ENCODE data around the gene PTPRN2. TPM values are rescaled to one million over a fixed set of nuclear protein-coding genes. Genes with fewer than 3 reads are reported as not detected.

The PTPRN2 gene
- total and polyA plus RNA-seq, 2 donors from 2014 or later, result 4.8 to 6.2 TPM

DNA sequence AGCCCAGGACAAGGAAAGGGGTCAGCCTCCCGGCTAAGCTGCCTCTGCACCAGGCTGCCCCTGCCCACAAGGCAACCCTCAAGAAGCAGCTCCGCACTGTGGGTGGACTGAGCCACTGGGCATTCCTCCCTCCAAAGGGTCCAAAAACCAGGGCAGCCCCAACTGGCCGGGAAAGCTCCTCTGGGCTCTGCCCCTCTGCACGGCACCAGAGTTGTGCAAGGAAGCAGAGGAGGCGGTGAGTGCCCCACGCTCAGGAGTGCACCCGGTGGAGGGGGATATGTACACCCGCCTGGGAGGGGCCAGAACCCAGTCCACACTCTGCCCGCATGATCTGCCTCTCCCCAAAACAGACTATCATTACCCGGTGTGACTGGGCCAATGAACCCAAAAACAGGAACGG is 43.8 kb downstream of the PTPRN2 start:
- Histone ChIP-seq H3K4me3 (ENCODE audit: low read length in 3 of 3) (no peak overlapping the region), H3K9ac (ENCODE audit: low read length in 3 of 3) (no peak overlapping the region), H3K4me1 (ENCODE audit: control insufficient read depth in 2 of 3, insufficient read depth in 2 of 3, low read depth in 1 of 3, low read length in 3 of 3) (no peaks in the 10 kb centered on the region), H3K27me3 (ENCODE audit: control insufficient read depth, insufficient read depth, low read length) (no peaks in the 10 kb centered on the region), H3K27ac (ENCODE audit: low read depth in 2 of 2, low read length in 2 of 2) (no peak overlapping the region), H3K36me3 (ENCODE audit: control insufficient read depth in 2 of 3, insufficient read depth in 3 of 3, low read length in 3 of 3) (no peaks in the 10 kb centered on the region), H3K9me3 (ENCODE audit: control insufficient read depth in 2 of 3, insufficient read depth in 1 of 3, low read length in 3 of 3) (no peaks in the 10 kb centered on the region)
- intact Hi-C loops (cut with DNase I), result no loop called here
- DNase-seq (peak in 1 of 5 donors; percentile 68), FAIRE-seq (no peak)
- TF ChIP-seq, protein P1, sequence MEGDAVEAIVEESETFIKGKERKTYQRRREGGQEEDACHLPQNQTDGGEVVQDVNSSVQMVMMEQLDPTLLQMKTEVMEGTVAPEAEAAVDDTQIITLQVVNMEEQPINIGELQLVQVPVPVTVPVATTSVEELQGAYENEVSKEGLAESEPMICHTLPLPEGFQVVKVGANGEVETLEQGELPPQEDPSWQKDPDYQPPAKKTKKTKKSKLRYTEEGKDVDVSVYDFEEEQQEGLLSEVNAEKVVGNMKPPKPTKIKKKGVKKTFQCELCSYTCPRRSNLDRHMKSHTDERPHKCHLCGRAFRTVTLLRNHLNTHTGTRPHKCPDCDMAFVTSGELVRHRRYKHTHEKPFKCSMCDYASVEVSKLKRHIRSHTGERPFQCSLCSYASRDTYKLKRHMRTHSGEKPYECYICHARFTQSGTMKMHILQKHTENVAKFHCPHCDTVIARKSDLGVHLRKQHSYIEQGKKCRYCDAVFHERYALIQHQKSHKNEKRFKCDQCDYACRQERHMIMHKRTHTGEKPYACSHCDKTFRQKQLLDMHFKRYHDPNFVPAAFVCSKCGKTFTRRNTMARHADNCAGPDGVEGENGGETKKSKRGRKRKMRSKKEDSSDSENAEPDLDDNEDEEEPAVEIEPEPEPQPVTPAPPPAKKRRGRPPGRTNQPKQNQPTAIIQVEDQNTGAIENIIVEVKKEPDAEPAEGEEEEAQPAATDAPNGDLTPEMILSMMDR (IDR thresholded peaks at IDR 0.05; ENCODE audit: borderline replicate concordance, extremely low read depth, insufficient read depth), result no peak

DNA sequence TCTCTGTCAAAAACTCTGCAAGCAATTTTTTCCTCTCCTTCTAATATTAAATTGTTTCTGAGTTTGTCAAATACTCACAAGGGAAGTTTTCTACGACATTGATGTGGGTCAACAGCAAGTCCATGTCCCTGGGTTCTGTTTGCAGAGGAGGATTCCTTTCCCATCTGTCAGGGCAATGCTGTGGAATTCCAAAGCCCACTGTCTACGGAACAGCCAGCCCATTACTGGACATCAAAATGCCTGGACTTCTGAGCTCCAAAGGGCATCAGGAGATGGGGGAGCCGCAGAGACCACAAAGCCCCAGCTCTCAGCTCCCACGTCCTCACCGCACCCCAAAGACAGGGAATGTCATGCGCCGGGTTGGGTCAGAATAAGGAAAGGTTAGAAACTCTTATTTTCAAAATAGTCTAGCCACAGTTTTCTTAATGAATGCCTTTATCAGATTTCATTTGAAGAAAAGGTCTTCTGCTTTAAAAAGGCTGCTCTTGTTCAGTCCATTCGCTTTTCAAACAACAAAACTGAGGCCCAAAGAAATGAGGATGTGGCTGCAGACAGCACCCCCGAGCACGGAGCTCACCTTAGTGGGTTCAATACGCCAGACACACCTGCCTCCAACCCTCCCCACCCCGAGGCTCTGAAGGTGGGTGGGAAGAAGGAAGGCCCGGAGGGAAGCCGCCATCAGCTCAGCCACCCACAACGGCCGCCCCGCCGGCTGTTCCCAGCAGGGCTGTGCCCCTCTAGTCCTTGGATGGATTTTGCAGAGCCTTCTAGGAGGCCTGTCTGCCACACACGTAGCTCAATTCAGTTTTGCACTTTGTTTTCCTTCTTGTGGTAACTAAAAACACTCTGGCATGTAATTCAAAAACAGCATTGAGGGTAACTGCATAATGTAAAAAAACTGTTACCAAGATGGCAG is 44.7 kb downstream of the PTPRN2 start:
- Histone ChIP-seq H3K9me3 (ENCODE audit: control insufficient read depth in 2 of 3, insufficient read depth in 1 of 3, low read length in 3 of 3) (no peaks in the 10 kb centered on the region), H3K27ac (ENCODE audit: low read depth in 2 of 2, low read length in 2 of 2) (no peak overlapping the region), H3K4me3 (ENCODE audit: low read length in 3 of 3) (no peak overlapping the region), H3K4me1 (ENCODE audit: control insufficient read depth in 2 of 3, insufficient read depth in 2 of 3, low read depth in 1 of 3, low read length in 3 of 3) (no peaks in the 10 kb centered on the region), H3K27me3 (ENCODE audit: control insufficient read depth, insufficient read depth, low read length) (no peaks in the 10 kb centered on the region), H3K9ac (ENCODE audit: low read length in 3 of 3) (no peak overlapping the region), H3K36me3 (ENCODE audit: control insufficient read depth in 2 of 3, insufficient read depth in 3 of 3, low read length in 3 of 3) (no peaks in the 10 kb centered on the region)
- TF ChIP-seq, protein P1 (IDR thresholded peaks at IDR 0.05; ENCODE audit: borderline replicate concordance, extremely low read depth, insufficient read depth), result no peak
- DNase-seq (peak in 1 of 5 donors; percentile 55), FAIRE-seq (no peak)
- intact Hi-C loops (cut with DNase I), result no loop called here

DNA sequence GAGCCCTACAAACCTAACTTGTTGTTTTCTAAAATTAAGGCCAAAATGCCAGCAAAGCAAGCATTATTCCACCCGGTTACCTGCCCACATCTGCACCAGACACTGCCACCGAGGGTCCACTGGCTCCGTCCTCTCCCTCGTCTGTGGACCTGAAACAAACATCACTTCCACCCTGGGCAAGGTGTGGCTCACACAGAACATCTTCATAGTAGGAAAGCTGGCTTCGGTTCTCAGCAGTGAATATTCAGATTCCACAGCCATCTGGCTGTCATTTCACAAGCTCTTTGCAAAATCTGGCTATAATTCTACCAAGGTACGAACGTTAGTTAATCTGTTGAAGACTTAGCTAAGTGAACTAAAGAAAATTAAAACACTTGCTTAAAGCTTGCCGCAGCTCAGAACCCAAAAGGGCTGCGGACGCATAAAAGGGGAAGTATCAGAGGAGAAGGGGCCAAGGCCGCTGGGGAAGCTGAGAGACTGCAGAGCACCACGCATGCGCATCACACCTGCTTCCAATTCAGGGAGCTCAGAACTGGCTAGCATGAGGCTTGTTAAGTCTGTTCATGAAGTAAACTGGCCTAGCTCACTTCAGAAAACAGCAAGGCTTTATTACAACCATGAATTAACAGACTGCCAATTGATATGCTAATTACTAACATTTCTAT is 46.1 kb downstream of the PTPRN2 start:
- no peaks in the 10 kb centered on the region for H3K27me3 ChIP-seq (ENCODE audit: control insufficient read depth, insufficient read depth, low read length)
- no peak overlapping the region for H3K4me3 ChIP-seq (ENCODE audit: low read length in 3 of 3)
- H3K9me3 ChIP-seq (ENCODE audit: control insufficient read depth in 2 of 3, insufficient read depth in 1 of 3, low read length in 3 of 3), result no peaks in the 10 kb centered on the region
- FAIRE-seq (no peak), DNase-seq (no peak)
- intact Hi-C loops (cut with DNase I), result no loop called here
- H3K36me3 ChIP-seq (ENCODE audit: control insufficient read depth in 2 of 3, insufficient read depth in 3 of 3, low read length in 3 of 3), result no peaks in the 10 kb centered on the region
- H3K4me1 ChIP-seq (ENCODE audit: control insufficient read depth in 2 of 3, insufficient read depth in 2 of 3, low read depth in 1 of 3, low read length in 3 of 3), result no peaks in the 10 kb centered on the region
- TF ChIP-seq, protein P1 (IDR thresholded peaks at IDR 0.05; ENCODE audit: borderline replicate concordance, extremely low read depth, insufficient read depth), result no peak
- H3K9ac ChIP-seq (ENCODE audit: low read length in 3 of 3), result no peak overlapping the region
- H3K27ac ChIP-seq (ENCODE audit: low read depth in 2 of 2, low read length in 2 of 2), result no peak overlapping the region

Data from kidney (tissue), 14 donors.